AG04450 (cell line): Measurements from ENCODE around the gene KLHL8. TPM values are rescaled to one million over a fixed set of nuclear protein-coding genes. Genes with fewer than 3 reads are reported as not detected.

Source experiments
- CTCF ChIA-PET: fragments of 300-600, 350-600 bp; formaldehyde crosslinking; extraction: SDS; loops from one replicate; lab custom pipeline; 2022; ENCODE audit warnings: antibody characterized with exemption, inconsistent platforms; lab: Charles Lee
- POLR2A ChIA-PET: fragments of 350-600 bp; formaldehyde crosslinking; extraction: SDS; loops from one replicate; lab custom pipeline; 2021; ENCODE audit warnings: antibody characterized with exemption, inconsistent platforms; lab: Yijun Ruan, JAX
- DNase-seq: peaks from one replicate; pipeline ENCODE4 v3.0.0-alpha.2; 2011; ENCODE audit warnings: low read depth, low spot score
- H3K27ac ChIP-seq: one replicate; pipeline ENCODE4 v1.5.1; 2012; ENCODE audit warnings: low read depth, low read length, control low read depth
- H3K27me3 ChIP-seq: one replicate; pipeline ENCODE4 v1.6.0; 2012; ENCODE audit warnings: low read length; ENCODE audit not compliant: control insufficient read depth, insufficient read depth
- H3K4me3 ChIP-seq: 2 replicates; pipeline ENCODE4 v1.5.1; 2011; ENCODE audit warnings: mild to moderate bottlenecking, low read depth, low read length, control low read depth
- H3K9me3 ChIP-seq: 2 replicates; pipeline ENCODE4 v1.5.1; 2012; ENCODE audit warnings: low read length; ENCODE audit not compliant: control insufficient read depth, insufficient read depth
- polyA plus RNA-seq: library from polyadenylated mRNA; depleted of rRNA; stranded (reverse); fragments of >200 nt; gene quantifications from 2 replicates; pipeline ENCODE4 v1.2.3, GENCODE V29; 2011
- TF ChIP-seq, protein P1 (sequence below): IDR thresholded peaks from 2 replicates; pipeline ENCODE4 v1.5.1; 2011; ENCODE audit warnings: low read depth, low read length, control low read depth, inconsistent platforms

Gene KLHL8
- polyA plus RNA-seq, 1 experiment: 9.0 TPM

GRCh38 chr4:87121341-87122065 lies 98.9 kb downstream of the KLHL8 start:
- ChIA-PET CTCF (interaction anchor here (0.9 to 1.7 kb wide), 2 partner anchors 29 to 200 kb away, joined by 3 to 10 read pairs; no protein-coding TSS in a partner anchor), POLR2A (no interaction called here)
- no peak overlapping the region for H3K4me3 ChIP-seq
- no peak for DNase-seq
- TF ChIP-seq, protein P1, sequence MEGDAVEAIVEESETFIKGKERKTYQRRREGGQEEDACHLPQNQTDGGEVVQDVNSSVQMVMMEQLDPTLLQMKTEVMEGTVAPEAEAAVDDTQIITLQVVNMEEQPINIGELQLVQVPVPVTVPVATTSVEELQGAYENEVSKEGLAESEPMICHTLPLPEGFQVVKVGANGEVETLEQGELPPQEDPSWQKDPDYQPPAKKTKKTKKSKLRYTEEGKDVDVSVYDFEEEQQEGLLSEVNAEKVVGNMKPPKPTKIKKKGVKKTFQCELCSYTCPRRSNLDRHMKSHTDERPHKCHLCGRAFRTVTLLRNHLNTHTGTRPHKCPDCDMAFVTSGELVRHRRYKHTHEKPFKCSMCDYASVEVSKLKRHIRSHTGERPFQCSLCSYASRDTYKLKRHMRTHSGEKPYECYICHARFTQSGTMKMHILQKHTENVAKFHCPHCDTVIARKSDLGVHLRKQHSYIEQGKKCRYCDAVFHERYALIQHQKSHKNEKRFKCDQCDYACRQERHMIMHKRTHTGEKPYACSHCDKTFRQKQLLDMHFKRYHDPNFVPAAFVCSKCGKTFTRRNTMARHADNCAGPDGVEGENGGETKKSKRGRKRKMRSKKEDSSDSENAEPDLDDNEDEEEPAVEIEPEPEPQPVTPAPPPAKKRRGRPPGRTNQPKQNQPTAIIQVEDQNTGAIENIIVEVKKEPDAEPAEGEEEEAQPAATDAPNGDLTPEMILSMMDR: no peak
- peaks cover 2% of the 10 kb centered on the region; the same call in 1 of the 2 replicates for H3K9me3 ChIP-seq
- peak overlapping the region; percentile 85 for H3K27ac ChIP-seq
- no peaks in the 10 kb centered on the region for H3K27me3 ChIP-seq

GRCh38 chr4:87120411-87121162 lies 99.8 kb downstream of the KLHL8 start:
- POLR2A ChIA-PET: interaction anchor here (1.0 to 1.7 kb wide), 2 partner anchors 185 to 193 kb away, joined by 3 to 6 read pairs; partner anchors contain the start of gene AFF1
- TF ChIP-seq, protein P1: no peak
- Histone ChIP-seq H3K27ac (peak overlapping the region; percentile 85), H3K4me3 (no peak overlapping the region), H3K9me3 (no peaks in the 10 kb centered on the region; the same call in 1 of the 2 replicates), H3K27me3 (no peaks in the 10 kb centered on the region)
- peak; percentile 67 for DNase-seq
- CTCF ChIA-PET: interaction anchor here (1.7 to 2.1 kb wide), 2 partner anchors 30 to 198 kb away, joined by 6 to 12 read pairs; no protein-coding TSS in a partner anchor

GRCh38 chr4:87120010-87120409 lies 100.4 kb downstream of the KLHL8 start:
- Histone ChIP-seq H3K27me3 (no peaks in the 10 kb centered on the region), H3K9me3 (no peaks in the 10 kb centered on the region; the same call in 1 of the 2 replicates), H3K27ac (peak overlapping the region; percentile 85), H3K4me3 (no peak overlapping the region)
- ChIA-PET POLR2A (interaction anchor here (1.0 to 1.7 kb wide), 2 partner anchors 185 to 192 kb away, joined by 3 to 6 read pairs; partner anchors contain the start of gene AFF1), CTCF (interaction anchor here (1.7 to 2.2 kb wide), 3 partner anchors 31 to 198 kb away, joined by 6 to 12 read pairs (median 6); partner anchors contain the start of gene AFF1)
- TF ChIP-seq, protein P1: no peak
- DNase-seq: no peak

DNA sequence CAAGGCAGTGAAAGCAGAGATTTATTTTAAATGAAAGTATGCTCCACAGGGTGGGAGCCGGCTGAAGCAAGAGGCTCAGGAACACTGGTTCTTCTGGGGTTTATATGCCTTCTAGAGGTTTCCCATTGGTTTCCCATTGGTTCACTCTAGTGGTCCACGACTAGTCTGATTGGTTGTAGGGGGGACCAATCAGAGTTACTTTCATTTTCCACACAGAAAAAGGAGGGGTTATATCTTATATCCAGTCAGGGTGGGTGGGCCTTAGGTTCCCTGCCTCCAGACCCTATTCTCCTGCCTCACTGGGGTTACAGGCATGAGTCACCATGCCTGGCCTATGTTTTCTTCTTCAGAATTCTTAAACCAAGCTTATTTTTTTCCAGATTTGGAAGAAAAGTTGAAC lies 101.6 kb downstream of the KLHL8 start:
- Histone ChIP-seq H3K27ac (peak overlapping the region; percentile 80), H3K4me3 (no peak overlapping the region), H3K9me3 (no peaks in the 10 kb centered on the region; the same call in 1 of the 2 replicates), H3K27me3 (no peaks in the 10 kb centered on the region)
- DNase-seq: peak; percentile 76
- ChIA-PET CTCF (interaction anchor here (0.6 to 2.2 kb wide), 6 partner anchors 12 to 623 kb away, joined by 3 to 12 read pairs (median 6); partner anchors contain the start of gene AFF1), POLR2A (interaction anchor here (0.5 to 1.5 kb wide), 4 partner anchors 11 to 120 kb away, joined by 3 to 5 read pairs (median 4); no protein-coding TSS in a partner anchor)
- TF ChIP-seq, protein P1: no peak
